Measurements from ENCODE around the gene SND1. TPM values are rescaled to one million over a fixed set of nuclear protein-coding genes. Genes with fewer than 3 reads are reported as not detected.

The SND1 gene
- polyA plus RNA-seq, 5 donors = 117 to 170 (median 151) TPM

- peak; percentile 85 to 89 for DNase-seq
These were observed 343.3 kb downstream of the SND1 start for GRCh38 chr7:127995156-127995880.

DNA sequence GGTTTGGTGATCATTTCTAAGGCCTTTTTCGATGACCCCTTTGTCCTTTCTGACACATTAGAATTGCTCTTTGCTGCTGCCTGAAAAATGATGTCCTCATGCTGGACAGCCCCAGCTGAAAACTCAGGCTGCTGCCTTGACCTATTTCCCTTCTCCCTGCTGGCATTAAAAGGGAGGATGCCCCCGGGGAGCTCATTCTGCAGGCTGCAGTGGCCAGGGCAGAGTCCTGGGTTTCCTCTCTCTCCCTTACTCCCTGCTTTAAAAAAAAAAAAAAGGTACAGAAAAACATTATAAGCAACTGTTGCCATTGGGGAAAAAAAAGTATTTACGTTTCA is 343.9 kb downstream of the SND1 start:
- no peak for DNase-seq

DNA sequence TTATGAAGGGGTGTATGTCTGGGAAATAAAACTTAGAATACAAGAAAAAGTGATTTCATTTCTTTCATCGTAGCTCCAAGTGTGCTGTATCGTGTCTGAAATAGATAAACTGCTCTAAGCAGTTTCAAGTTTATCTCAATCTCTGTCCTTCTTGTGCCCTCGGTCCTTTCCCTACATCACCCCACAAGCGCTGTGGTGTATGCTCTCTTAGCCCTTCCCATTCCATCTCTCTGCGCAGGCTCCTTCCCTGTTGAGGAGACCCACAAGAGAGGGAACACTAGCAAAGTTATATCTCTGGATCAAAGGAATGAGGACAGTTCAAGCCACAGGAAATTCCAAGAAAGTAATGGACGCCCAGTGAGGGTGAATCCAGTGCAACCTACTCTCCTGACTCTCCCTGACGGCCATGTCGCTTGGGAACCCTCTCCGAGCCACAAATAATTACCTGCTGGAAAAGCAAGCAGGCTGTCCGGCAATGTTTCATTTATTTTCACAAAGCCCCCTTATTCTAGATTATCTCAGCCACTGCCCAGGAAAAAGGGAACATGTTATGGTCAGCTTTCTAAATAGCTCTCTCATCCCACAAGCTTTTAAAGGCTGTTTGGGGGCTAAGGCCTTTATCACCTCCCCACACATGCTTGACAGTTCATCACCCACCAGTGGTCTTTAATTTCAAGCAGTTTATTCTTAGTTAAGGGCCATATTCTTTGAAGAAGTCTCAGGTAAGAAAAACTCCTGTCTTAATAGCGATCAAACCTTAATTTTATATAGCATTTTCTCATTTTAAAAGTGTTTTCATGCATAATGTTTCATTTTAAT is 344.5 kb downstream of the SND1 start:
- no peak for DNase-seq

GRCh38 chr7:127997226-127997922 is 345.4 kb downstream of the SND1 start:
- no peak for DNase-seq

- no peak for DNase-seq
These were observed 346.7 kb downstream of the SND1 start for GRCh38 chr7:127998671-127999070.

DNA sequence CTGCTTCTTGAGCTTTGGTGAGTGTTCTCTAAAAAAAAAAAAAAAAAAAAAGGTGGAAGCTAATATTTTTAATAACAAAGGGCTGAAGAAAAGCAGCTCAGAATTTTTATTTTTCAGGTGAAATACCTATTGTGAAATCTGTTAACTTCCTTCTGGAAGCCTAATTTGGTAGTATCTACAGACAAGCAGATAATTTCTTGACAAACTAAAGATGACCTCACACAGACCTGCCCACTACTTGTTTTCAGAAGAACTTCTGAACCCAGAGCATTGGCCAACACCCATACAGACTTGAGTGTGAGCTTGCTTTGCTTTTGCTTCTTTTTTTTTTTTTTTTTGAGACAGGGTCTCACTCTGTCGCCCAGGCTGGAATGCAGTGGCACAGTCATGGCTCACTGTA is 348.1 kb downstream of the SND1 start:
- no peak for DNase-seq

- no peak for DNase-seq
These were observed 348.9 kb downstream of the SND1 start for GRCh38 chr7:128000854-128001265.

DNA sequence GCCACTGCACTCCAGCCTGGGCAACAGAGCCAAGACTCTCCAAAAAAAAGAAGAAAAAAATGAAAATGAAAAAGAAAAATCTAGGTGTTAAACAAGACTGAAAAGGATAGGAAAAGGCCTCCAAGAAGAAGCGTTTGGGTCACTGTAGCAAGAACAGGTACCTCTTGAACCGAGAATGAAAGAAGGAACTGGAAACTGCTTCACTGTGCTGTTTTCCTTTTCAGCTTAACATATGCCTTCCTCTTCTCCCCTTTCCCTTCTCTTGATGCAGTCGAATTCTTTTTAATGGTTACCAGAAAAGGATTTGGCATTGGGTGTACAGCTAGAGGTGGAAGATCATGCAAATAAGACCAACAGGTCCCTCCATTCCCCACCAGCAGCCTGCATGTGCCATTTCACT is 351.2 kb downstream of the SND1 start:
- no peak for DNase-seq

GRCh38 chr7:128003787-128004186 is 351.8 kb downstream of the SND1 start:
- DNase-seq = no peak

GRCh38 chr7:128004623-128005022 is 352.6 kb downstream of the SND1 start:
- no peak for DNase-seq

DNA sequence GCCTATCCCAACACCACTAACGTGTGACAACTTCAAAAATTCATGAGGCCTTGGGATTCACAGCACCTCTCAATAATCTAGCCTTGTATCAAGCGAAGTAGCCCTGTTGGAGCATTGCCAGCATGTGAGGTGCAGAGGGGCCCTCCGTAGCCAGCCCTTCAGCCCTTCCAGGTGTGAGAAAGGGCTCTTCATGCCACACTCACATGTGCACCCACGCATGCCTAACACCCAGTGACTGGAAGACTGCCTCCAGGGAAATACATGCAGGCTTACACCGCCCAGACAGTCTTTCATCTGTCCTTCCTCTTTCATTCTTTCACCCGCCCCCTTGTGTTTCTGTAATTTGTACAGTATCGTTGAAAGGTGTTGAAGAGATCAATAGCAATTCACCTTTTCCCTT is 353.1 kb downstream of the SND1 start:
- DNase-seq = no peak

- DNase-seq = no peak
These were observed 353.8 kb downstream of the SND1 start for GRCh38 chr7:128005759-128006159.

- DNase-seq = no peak
These were observed 354.7 kb downstream of the SND1 start for GRCh38 chr7:128006550-128007302.

- no peak for DNase-seq
These were observed 355.3 kb downstream of the SND1 start for GRCh38 chr7:128007303-128007680.

DNA sequence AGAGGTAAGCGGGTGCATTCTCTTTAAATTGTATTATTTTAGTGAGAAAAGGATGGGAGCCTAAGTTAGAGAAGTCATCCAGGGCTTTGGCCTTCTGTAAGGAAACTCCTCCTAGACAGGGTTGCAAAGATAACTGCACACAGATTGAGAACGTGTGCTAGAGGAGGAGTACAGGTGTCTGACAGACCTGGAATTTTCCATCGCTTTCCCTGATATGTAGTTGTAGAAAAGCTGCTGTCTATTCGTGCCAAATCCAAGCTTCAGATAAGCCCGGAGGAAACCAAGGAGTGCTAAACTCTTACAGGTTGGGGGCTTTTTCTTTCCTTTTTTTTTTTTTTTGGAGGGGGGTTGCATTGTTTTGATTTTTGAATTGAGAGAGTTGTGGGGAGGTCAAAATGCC is 356.1 kb downstream of the SND1 start:
- DNase-seq = no peak

DNA sequence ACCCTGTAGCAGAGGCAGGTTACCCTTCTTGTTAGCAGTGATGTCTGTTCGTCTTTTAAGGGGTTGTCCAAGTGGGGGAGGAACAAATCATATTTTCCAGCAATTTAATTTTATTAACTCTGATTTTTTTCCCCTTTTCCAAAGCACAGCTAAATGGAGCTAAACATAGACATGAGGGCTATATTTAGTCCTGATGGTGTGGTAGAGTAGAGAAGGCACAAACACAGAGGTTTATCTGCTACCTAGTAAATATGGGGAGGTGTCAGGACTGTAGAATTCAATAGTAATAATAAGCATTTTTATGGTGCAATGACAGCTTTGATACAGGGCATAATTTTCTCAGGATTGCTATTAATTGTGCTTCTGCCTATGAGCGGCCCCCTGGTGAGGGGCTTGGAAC is 356.8 kb downstream of the SND1 start:
- DNase-seq = no peak

- DNase-seq = no peak
These were observed 358.6 kb downstream of the SND1 start for GRCh38 chr7:128010391-128011127.

DNA sequence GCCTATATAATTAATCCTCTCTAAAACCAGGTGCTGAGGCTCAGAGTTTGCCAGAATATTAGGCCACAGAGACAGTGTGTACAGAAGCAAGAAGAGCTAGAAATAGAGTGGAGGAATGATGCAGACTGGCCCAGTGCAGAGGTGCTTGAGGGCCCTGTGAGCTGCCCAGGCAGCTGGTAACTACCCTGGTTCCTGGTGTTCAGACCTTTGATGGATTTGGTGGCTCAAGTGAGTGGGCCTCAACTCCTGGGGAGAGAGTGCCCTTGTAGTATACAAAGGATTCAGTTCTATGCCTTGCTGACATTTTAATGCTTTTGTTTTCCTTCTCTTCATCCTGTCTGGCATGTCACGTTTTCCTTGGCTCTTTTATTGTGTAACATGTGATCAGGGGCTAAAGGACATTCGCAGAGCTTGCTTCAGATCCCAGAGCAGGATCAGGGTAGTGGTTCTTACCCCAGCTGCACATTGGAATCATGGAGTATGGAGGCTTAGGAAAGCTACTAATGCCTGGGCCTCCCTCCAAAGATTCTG is 359.2 kb downstream of the SND1 start:
- no peak for DNase-seq

DNA sequence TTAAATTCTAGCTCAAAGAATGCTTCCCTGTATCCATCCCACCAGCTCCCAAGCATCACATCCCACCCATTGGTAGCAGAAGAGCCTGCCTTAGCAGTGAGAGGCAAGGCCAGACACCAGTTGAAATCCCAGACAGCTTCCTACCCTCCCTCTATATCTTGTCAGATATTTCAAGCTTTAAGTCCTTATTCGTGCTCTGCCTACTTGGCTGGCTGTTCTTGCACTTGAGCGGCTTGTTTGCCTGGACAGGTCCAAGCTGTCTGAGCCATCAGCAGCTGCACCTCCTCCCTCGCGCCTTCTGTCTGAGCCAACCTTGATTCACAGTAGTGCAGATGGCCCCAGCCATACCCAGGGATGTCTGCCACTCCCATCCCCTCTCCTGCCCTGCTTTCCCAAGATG is 362.8 kb downstream of the SND1 start:
- no peak for DNase-seq

- no peak for DNase-seq
These were observed 365.5 kb downstream of the SND1 start for GRCh38 chr7:128017460-128017859.
